HepG2 (cell line): Measurements from ENCODE around the gene ECD. TPM values are rescaled to one million over a fixed set of nuclear protein-coding genes. Genes with fewer than 3 reads are reported as not detected.
A peak's percentile ranks its signal among the peaks of the same experiment; 100 is the strongest.

Experiments used
- CEBPG ChIP-seq: IDR thresholded peaks from 2 replicates; pipeline ENCODE4 v1.6.1; 2016
- DMAP1 ChIP-seq: IDR thresholded peaks from 2 replicates; pipeline ENCODE4 v1.6.1; 2016
- GABPB1 ChIP-seq: IDR thresholded peaks from 2 replicates; pipeline ENCODE4 v1.6.1; 2016; ENCODE audit warnings: mild to moderate bottlenecking, missing genetic modification reagents, moderate library complexity, missing compliant biosample characterization
- IRX3 ChIP-seq: sonication (generic); formaldehyde crosslinking; IDR thresholded peaks from 2 replicates; pipeline ENCODE4 v1.8.1; 2023; ENCODE audit warnings: mild to moderate bottlenecking, low read depth, missing genetic modification reagents, borderline replicate concordance
- JARID2 ChIP-seq: sonication (generic); formaldehyde crosslinking; IDR thresholded peaks from 2 replicates; pipeline ENCODE4 v1.8.1; 2023; ENCODE audit warnings: missing genetic modification reagents, inconsistent platforms; ENCODE audit not compliant: insufficient replicate concordance
- KDM5B ChIP-seq: sonication (generic); formaldehyde crosslinking; IDR thresholded peaks from 2 replicates; pipeline ENCODE4 v1.4.0; 2020; ENCODE audit warnings: missing genetic modification reagents, mild to moderate bottlenecking, borderline replicate concordance
- RORA ChIP-seq: sonication (generic); formaldehyde crosslinking; IDR thresholded peaks from 2 replicates; pipeline ENCODE4 v1.5.0; 2020; ENCODE audit warnings: mild to moderate bottlenecking, missing genetic modification reagents, moderate library complexity
- SNAPC2 ChIP-seq: sonication (generic); formaldehyde crosslinking; IDR thresholded peaks from 2 replicates; pipeline ENCODE4 v1.8.1; 2022; ENCODE audit warnings: mild to moderate bottlenecking, missing genetic modification reagents
- ZEB1 ChIP-seq: IDR thresholded peaks from 2 replicates; pipeline ENCODE4 v1.6.1; 2012; ENCODE audit warnings: mild to moderate bottlenecking, low read depth, inconsistent platforms; ENCODE audit not compliant: insufficient replicate concordance
- ZNF121 ChIP-seq: sonication (generic); formaldehyde crosslinking; IDR thresholded peaks from 2 replicates; pipeline ENCODE4 v1.5.0; 2020; ENCODE audit warnings: mild to moderate bottlenecking, missing genetic modification reagents
- ZNF232 ChIP-seq: sonication (generic); formaldehyde crosslinking; IDR thresholded peaks from 2 replicates; pipeline ENCODE4 v1.4.0; 2020; ENCODE audit warnings: missing genetic modification reagents, borderline replicate concordance
- ZNF253 ChIP-seq: sonication (generic); formaldehyde crosslinking; IDR thresholded peaks from 2 replicates; pipeline ENCODE4 v1.8.0; 2022; ENCODE audit warnings: mild to moderate bottlenecking, missing genetic modification reagents, borderline replicate concordance
- ZNF292 ChIP-seq: sonication (generic); formaldehyde crosslinking; IDR thresholded peaks from 2 replicates; pipeline ENCODE4 v1.8.1; 2022; ENCODE audit warnings: mild to moderate bottlenecking, low read depth, missing genetic modification reagents, borderline replicate concordance
- polyA plus RNA-seq, 8 experiments: library from polyadenylated mRNA; depleted of rRNA in 3 of 8; stranded (reverse) in 7 of 8; unstranded in 1 of 8; fragments of >200 nt; fragmentation: Illumina TruSeq in 4 of 8; extraction: Trizol in 4 of 8; gene quantifications; 2 replicates each; pipeline versions ENCODE4 v1.2.1 to v1.2.3, GENCODE V29; 2011 to 2016; ENCODE audit warnings: low read depth in 4 of 8, missing spikeins in 1 of 8, mixed read lengths in 1 of 8; ENCODE audit not compliant: insufficient read depth in 1 of 8
- total RNA-seq, 5 experiments: library from RNA; depleted of rRNA; stranded (reverse); fragments of >200 nt; fragmentation: Illumina TruSeq; extraction: Trizol; gene quantifications; 2 replicates each; pipeline ENCODE4 v1.2.3, GENCODE V29; 2016; ENCODE audit warnings: low read depth in 1 of 5
- TF ChIP-seq, protein P1 (sequence below), 2 experiments: sonication (generic) in 1 of 2; formaldehyde crosslinking in 1 of 2; IDR thresholded peaks; 2 replicates each; pipeline versions ENCODE4 v1.4.0 to v1.6.1; 2016 to 2020; ENCODE audit warnings: borderline replicate concordance in 1 of 2, low read depth in 1 of 2, mild to moderate bottlenecking in 1 of 2, missing genetic modification reagents in 1 of 2
- TF ChIP-seq, protein P2 (sequence below): sonication (generic); formaldehyde crosslinking; IDR thresholded peaks from 2 replicates; pipeline ENCODE4 v1.8.0; 2022; ENCODE audit warnings: missing genetic modification reagents, mild to moderate bottlenecking, inconsistent platforms, borderline replicate concordance
- TF ChIP-seq, protein P3 (sequence below): IDR thresholded peaks from 2 replicates; pipeline ENCODE4 v1.6.1; 2016; ENCODE audit warnings: low read depth, borderline replicate concordance

Gene ECD
- total and polyA plus RNA-seq, 2 of the 13 experiments (the other 11 are each of a cell fraction or from before 2014, with no cell fraction given), result 21.5 to 27.6 TPM

DNA sequence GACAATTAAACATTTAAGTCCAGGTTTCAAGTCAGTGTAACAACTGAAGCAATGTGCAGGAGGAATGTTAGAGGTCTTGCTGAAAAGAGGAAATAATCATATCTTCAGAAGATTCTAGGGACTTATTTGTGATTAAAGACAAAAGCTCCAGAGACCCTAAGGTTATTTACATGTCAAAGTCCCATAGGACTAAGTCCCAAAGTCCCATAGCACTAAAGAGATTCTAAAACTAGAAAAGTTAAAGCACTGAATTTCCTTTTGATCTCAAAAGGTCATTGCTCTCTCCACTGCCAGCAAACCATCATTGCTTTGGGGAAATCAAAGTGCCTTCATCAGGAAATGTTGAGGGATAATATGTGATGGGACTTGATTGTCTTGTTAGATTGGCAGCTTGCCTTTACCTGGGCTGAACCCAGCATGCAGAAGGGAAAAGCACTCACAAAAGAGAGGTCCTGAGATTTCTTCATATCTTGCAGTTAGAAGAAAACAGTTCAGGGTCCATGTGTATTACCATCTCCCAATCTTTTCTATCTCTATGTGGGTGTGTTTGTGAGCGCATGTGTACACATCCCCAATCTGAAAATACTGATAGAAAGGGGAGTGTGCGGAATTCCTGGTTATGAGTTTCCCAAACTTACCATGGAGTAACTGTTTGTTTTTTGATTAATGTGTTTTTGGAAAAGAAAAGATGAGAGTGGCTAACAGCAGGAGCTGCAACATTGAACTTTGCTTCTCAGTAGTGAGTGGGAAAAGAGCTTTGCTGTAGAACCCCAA lies 35.7 kb downstream of the ECD start (continued):
- TF ChIP-seq ZNF253 (CRISPR knock-in tag) (no peak), GABPB1 (CRISPR knock-in tag) (0 out of 2 replicates have a peak, but pooled peaks have one; percentile 27), ZNF121 (no peak), SNAPC2 (no peak), RORA (peak; percentile 72; the same call in 1 of the 2 replicates), JARID2 (CRISPR knock-in tag) (no peak), KDM5B (CRISPR knock-in tag) (no peak), ZEB1 (no peak), ZNF232 (CRISPR knock-in tag) (no peak), IRX3 (CRISPR knock-in tag) (no peak), DMAP1 (CRISPR knock-in tag) (peak; percentile 57; the same call in 1 of the 2 replicates), ZNF292 (CRISPR knock-in tag) (peak; percentile 74; the same call in 1 of the 2 replicates), CEBPG (peak; percentile 86)
- TF ChIP-seq, protein P1, sequence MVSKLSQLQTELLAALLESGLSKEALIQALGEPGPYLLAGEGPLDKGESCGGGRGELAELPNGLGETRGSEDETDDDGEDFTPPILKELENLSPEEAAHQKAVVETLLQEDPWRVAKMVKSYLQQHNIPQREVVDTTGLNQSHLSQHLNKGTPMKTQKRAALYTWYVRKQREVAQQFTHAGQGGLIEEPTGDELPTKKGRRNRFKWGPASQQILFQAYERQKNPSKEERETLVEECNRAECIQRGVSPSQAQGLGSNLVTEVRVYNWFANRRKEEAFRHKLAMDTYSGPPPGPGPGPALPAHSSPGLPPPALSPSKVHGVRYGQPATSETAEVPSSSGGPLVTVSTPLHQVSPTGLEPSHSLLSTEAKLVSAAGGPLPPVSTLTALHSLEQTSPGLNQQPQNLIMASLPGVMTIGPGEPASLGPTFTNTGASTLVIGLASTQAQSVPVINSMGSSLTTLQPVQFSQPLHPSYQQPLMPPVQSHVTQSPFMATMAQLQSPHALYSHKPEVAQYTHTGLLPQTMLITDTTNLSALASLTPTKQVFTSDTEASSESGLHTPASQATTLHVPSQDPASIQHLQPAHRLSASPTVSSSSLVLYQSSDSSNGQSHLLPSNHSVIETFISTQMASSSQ (IDR thresholded peaks at IDR 0.05; ENCODE audit: low read depth), result 0 out of 2 replicates have a peak, but pooled peaks have one; percentile 67
- TF ChIP-seq, protein P1 (CRISPR knock-in tag; IDR thresholded peaks at IDR 0.05; ENCODE audit: borderline replicate concordance), result peak; percentile 65; the same call in 1 of the 2 replicates
- TF ChIP-seq, protein P2, sequence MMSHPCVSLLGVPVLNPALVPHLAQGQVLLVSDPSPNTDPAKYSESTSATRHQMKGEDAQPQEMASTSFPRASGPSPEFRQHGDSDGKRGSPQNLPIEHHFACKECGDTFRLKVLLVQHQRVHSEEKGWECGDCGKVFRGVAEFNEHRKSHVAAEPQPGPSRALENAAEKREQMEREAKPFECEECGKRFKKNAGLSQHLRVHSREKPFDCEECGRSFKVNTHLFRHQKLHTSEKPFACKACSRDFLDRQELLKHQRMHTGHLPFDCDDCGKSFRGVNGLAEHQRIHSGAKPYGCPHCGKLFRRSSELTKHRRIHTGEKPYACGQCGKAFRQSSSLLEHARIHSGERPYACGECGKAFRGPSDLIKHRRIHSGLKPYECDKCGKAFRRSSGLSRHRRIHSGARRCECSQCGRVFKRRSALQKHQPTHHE, result no peak
- TF ChIP-seq, protein P3, sequence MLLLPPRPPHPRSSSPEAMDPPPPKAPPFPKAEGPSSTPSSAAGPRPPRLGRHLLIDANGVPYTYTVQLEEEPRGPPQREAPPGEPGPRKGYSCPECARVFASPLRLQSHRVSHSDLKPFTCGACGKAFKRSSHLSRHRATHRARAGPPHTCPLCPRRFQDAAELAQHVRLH (CRISPR knock-in tag), result 0 out of 2 replicates have a peak, but pooled peaks have one; percentile 55
